K562 (cell line): ENCODE data around the gene CRB2. TPM values are rescaled to one million over a fixed set of nuclear protein-coding genes. Genes with fewer than 3 reads are reported as not detected.

Experiments used
- ATAC-seq: fragments of 200-7000 bp; cut with Tn5 transposase; 3 replicates; pipeline ENCODE4 v1.9.1; 2020; ENCODE audit warnings: moderate library complexity
- BruUV-seq: library from RNA; stranded (reverse); fragments of 400-500 nt; replicated peaks from 2 replicates; lab custom pipeline; 2021; lab: Mats Ljungman, UMichigan
- CTCF ChIA-PET: fragments of 300-600 bp; formaldehyde crosslinking; extraction: SDS; loops from one replicate; lab custom pipeline; 2021; ENCODE audit warnings: low intra/inter-chr PET ratio; lab: Yijun Ruan, JAX
- POLR2A ChIA-PET: fragments of 300-600, 350-650 bp; sonication (Branson Sonifier 250); formaldehyde crosslinking; extraction: SDS; loops from one replicate; lab custom pipeline; 2021; ENCODE audit warnings: antibody characterized with exemption, inconsistent platforms; lab: Yijun Ruan, JAX
- DNase-seq, 4 experiments: peaks; one replicate each; pipeline versions ENCODE4 v3.0.0 to v3.0.0-alpha.2; 2011 to 2018; ENCODE audit warnings: low spot score in 3 of 4, mixed read lengths in 3 of 4; ENCODE audit errors: extremely low read depth in 1 of 4
- FAIRE-seq: peaks from 2 replicates; lab custom pipeline; 2011; peaks lifted over from hg19 to GRCh38; lab: Jason Lieb, UNC
- H2AFZ ChIP-seq: 2 replicates; pipeline ENCODE4 v1.6.0; 2011; ENCODE audit warnings: low read depth, low read length, control low read depth, inconsistent platforms
- H3K27ac ChIP-seq: fragments of 200-600 bp; 3 replicates; pipeline ENCODE4 v1.8.0; 2011; ENCODE audit warnings: low read depth, mild to moderate bottlenecking, control low read depth, inconsistent platforms, low read length, moderate library complexity, mixed read lengths; ENCODE audit errors: extremely low read depth
- H3K27me3 ChIP-seq, 2 experiments: fragments of 300-600 bp in 1 of 2; 2 replicates in 1 of 2; 3 replicates in 1 of 2; pipeline versions ENCODE4 v1.6.0 to v1.8.0; 2011; ENCODE audit warnings: inconsistent platforms in 2 of 2, low read length in 2 of 2, mild to moderate bottlenecking in 1 of 2, mixed read lengths in 1 of 2, moderate library complexity in 1 of 2; ENCODE audit not compliant: control insufficient read depth in 2 of 2, insufficient read depth in 2 of 2
- H3K36me3 ChIP-seq: fragments of 300-600 bp; 3 replicates; pipeline ENCODE4 v1.8.0; 2011; ENCODE audit warnings: mild to moderate bottlenecking, low read length, inconsistent platforms; ENCODE audit not compliant: control insufficient read depth, insufficient read depth
- H3K4me1 ChIP-seq, 2 experiments: fragments of 200-600 bp in 1 of 2; replicated peaks in 1 of 2; 2 replicates in 1 of 2; 3 replicates in 1 of 2; pipeline versions ENCODE4 v1.5.1 to v1.8.0; 2011; ENCODE audit warnings: inconsistent platforms in 2 of 2, low read length in 2 of 2, mild to moderate bottlenecking in 1 of 2, mixed read lengths in 1 of 2, moderate library complexity in 1 of 2; ENCODE audit not compliant: control insufficient read depth in 2 of 2, insufficient read depth in 2 of 2
- H3K4me2 ChIP-seq: 2 replicates; pipeline ENCODE4 v1.6.1; 2011; ENCODE audit warnings: low read length, control low read depth, inconsistent platforms, mixed read lengths; ENCODE audit not compliant: insufficient read depth
- H3K4me3 ChIP-seq: fragments of 200-600 bp; sonication (generic), shearing (Covaris generic); 2 replicates; pipeline ENCODE4 v1.5.1; 2016; ENCODE audit warnings: control low read depth, inconsistent platforms
- H3K79me2 ChIP-seq: fragments of 200-600 bp; 3 replicates; pipeline ENCODE4 v1.8.0; 2011; ENCODE audit warnings: low read length, inconsistent platforms; ENCODE audit not compliant: control insufficient read depth, insufficient read depth
- H3K9ac ChIP-seq, 2 experiments: 2 replicates each; pipeline versions ENCODE4 v1.6.0 to v1.6.1; 2011; ENCODE audit warnings: low read depth in 2 of 2, low read length in 2 of 2, control low read depth in 1 of 2, inconsistent platforms in 1 of 2, mild to moderate bottlenecking in 1 of 2, mixed read lengths in 1 of 2; ENCODE audit not compliant: insufficient read depth in 1 of 2
- H3K9me1 ChIP-seq: one replicate; pipeline ENCODE4 v1.6.0; 2011; ENCODE audit warnings: inconsistent platforms, mild to moderate bottlenecking, low read length, moderate library complexity; ENCODE audit not compliant: control insufficient read depth, insufficient read depth
- H3K9me3 ChIP-seq: replicated peaks from 2 replicates; pipeline ENCODE4 v1.5.1; 2011; ENCODE audit warnings: low read depth, low read length, inconsistent platforms; ENCODE audit not compliant: control insufficient read depth, insufficient read depth
- H4K20me1 ChIP-seq: replicated peaks from 2 replicates; pipeline ENCODE4 v1.6.1; 2011; ENCODE audit warnings: low read length, inconsistent platforms, mixed read lengths; ENCODE audit not compliant: control insufficient read depth, insufficient read depth
- DIDO1 ChIP-seq: fragments of 450-650 bp; IDR thresholded peaks from 2 replicates; pipeline ENCODE4 v1.6.1; 2016; ENCODE audit warnings: low read depth, missing biosample characterization, missing genetic modification characterization
- ESRRB ChIP-seq: fragments of 250-450 bp; sonication (Bioruptor Pico); IDR thresholded peaks from 2 replicates; pipeline ENCODE4 v1.5.0; 2020; ENCODE audit warnings: mild to moderate bottlenecking, moderate library complexity, borderline replicate concordance
- KLF16 ChIP-seq: IDR thresholded peaks from 2 replicates; pipeline ENCODE4 v1.6.1; 2016; ENCODE audit warnings: antibody characterized with exemption
- L3MBTL2 ChIP-seq: fragments of 450-650 bp; IDR thresholded peaks from 2 replicates; pipeline ENCODE4 v1.6.1; 2016; ENCODE audit warnings: mild to moderate bottlenecking, moderate library complexity
- LARP7 ChIP-seq: fragments of 450-650 bp; IDR thresholded peaks from 2 replicates; pipeline ENCODE4 v1.6.1; 2016
- RAD21 ChIP-seq, 2 experiments: fragments of 250-450 bp in 1 of 2; fragments of 450-650 bp in 1 of 2; sonication (Bioruptor Pico) in 1 of 2; formaldehyde crosslinking in 1 of 2; IDR thresholded peaks in 1 of 2; conservative IDR thresholded peaks in 1 of 2; 2 replicates each; pipeline versions ENCODE4 v1.4.0 to v1.8.0; 2020 to 2022; ENCODE audit warnings: mild to moderate bottlenecking in 2 of 2, moderate library complexity in 1 of 2
- SMC3 ChIP-seq: conservative IDR thresholded peaks from 2 replicates; pipeline ENCODE4 v1.6.1; 2011; ENCODE audit warnings: low read depth, low read length, improper control_type of control experiment; ENCODE audit not compliant: insufficient read depth
- ZNF140 ChIP-seq: fragments of 250-450 bp; sonication (Bioruptor Pico); IDR thresholded peaks from 2 replicates; pipeline ENCODE4 v1.8.0; 2021; ENCODE audit warnings: moderate library complexity, mild to moderate bottlenecking, inconsistent platforms
- ZNF431 ChIP-seq: sonication (generic); formaldehyde crosslinking; IDR thresholded peaks from 2 replicates; pipeline ENCODE4 v1.8.0; 2022; ENCODE audit warnings: mild to moderate bottlenecking, missing genetic modification reagents
- WGBS: fragments of 100-300 bp; shearing (Covaris generic); methylation state at CpG from one replicate; pipeline ENCODE4 v1.1.6; 2016; ENCODE audit warnings: low coverage, mixed read lengths; ENCODE audit not compliant: insufficient coverage; ENCODE audit errors: missing lambda C conversion rate; 5-methylcytosine and 5-hydroxymethylcytosine counted together
- in situ Hi-C: fragments of 300-500 bp; cut with MboI; formaldehyde crosslinking; loops from 4 replicates; pipeline ENCODE4 v1.15.0; 2018; ENCODE audit warnings: inconsistent platforms, mixed read lengths
- intact Hi-C: fragments of 100-400 bp; cut with micrococcal nuclease; formaldehyde crosslinking; loops from 2 replicates; pipeline ENCODE4 v1.14.2; 2022
- polyA plus RNA-seq, 8 experiments: library from polyadenylated mRNA; depleted of rRNA in 4 of 8; stranded (reverse) in 5 of 8; unstranded in 3 of 8; fragments of >200 nt; fragmentation: Nextera tagmentation in 2 of 8; fragmentation: Illumina TruSeq in 1 of 8; extraction: Ambion mirVana in 2 of 8; extraction: Trizol in 1 of 8; gene quantifications; 2 replicates each; pipeline versions ENCODE4 v1.2.1 to v1.2.3, GENCODE V29; 2011 to 2014; ENCODE audit warnings: inconsistent platforms in 1 of 8, missing spikeins in 1 of 8
- total RNA-seq, 7 experiments: library from RNA; depleted of rRNA in 6 of 7; stranded (reverse); fragments of >200 nt in 6 of 7; fragmentation: Illumina TruSeq in 2 of 7; extraction: Trizol in 2 of 7; gene quantifications; 2 replicates each; pipeline versions ENCODE4 v1.2.1 to v1.2.3, GENCODE V29; 2011 to 2021; ENCODE audit warnings: low replicate concordance in 1 of 7
- TF ChIP-seq, protein P1 (sequence below), 3 experiments: IDR thresholded peaks in 2 of 3; conservative IDR thresholded peaks in 1 of 3; 2 replicates each; pipeline ENCODE4 v1.5.1; 2011 to 2012; ENCODE audit warnings: low read length in 3 of 3, mild to moderate bottlenecking in 3 of 3, control low read depth in 2 of 3, improper control_type of control experiment in 1 of 3, inconsistent platforms in 1 of 3, low read depth in 1 of 3, mixed read lengths in 1 of 3, moderate library complexity in 1 of 3; ENCODE audit not compliant: insufficient read depth in 2 of 3
- TF ChIP-seq, protein P2 (sequence below): sonication (generic); formaldehyde crosslinking; IDR thresholded peaks from 2 replicates; pipeline ENCODE4 v1.8.0; 2022; ENCODE audit warnings: missing genetic modification reagents, mild to moderate bottlenecking, moderate library complexity, borderline replicate concordance
- TF ChIP-seq, protein P3 (sequence below): fragments of 450-650 bp; formaldehyde crosslinking; IDR thresholded peaks from 2 replicates; pipeline ENCODE4 v1.4.0; 2020; ENCODE audit warnings: mild to moderate bottlenecking, moderate library complexity

CRB2 gene
- total and polyA plus RNA-seq, 9 of the 15 experiments (the other 6 are each of a cell fraction or from before 2014, with no cell fraction given), result 0.13 to 1.2 (median 0.25) TPM; not detected in 2

DNA sequence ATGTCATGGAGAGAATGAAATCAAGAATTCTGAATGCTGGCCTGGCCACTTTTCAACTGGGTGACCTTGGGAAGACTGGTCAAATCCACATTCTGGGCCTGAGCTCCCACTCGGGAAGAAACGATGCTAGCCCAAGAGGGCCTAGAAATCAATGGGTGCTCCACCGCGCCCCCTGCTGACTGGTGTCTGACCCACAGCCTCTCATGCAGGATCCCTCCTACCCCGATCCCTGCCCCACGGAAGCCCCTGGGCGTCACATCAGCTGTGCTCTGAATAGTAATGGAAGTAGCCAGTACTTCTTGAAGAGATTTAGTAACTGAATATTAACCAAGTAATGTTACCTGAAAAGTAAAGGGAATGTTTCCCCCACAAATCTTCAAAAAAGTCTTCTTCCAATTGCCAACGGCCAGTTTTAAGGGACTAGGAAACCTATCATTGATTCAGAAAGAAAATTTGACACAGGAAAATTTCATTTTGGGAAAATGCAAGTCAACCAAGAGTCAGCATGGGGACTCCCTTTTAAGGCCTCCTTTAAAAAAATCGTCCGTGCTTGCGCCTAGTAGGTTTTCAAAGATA lies 43.9 kb downstream of the CRB2 start:
- intact Hi-C loops, result no loop called here
- no peak overlapping the region for H3K4me3 ChIP-seq
- no peaks in the 10 kb centered on the region for H4K20me1 ChIP-seq
- no peak overlapping the region for H3K4me2 ChIP-seq
- 43% methylated on average over 11 of the region's 11 CpGs for WGBS
- BruUV-seq, result no TSS peak
- no peaks in the 10 kb centered on the region for H3K36me3 ChIP-seq
- FAIRE-seq, result peak; percentile 70
- no peaks in the 10 kb centered on the region for H3K9me1 ChIP-seq
- H3K27me3 ChIP-seq, result no peaks in the 10 kb centered on the region
- POLR2A ChIA-PET, result no interaction called here
- H3K4me1 ChIP-seq, result peaks cover 12 to 18% of the 10 kb centered on the region in 2 experiments; a peak in 4 of 5 replicates
- in situ Hi-C loops, result loop anchor here (10.0 kb wide), 1 partner anchor 635 kb away; no protein-coding TSS in a partner anchor
- peak; percentile 84 for ATAC-seq
- H3K27ac ChIP-seq, result no peak overlapping the region
- TF ChIP-seq SMC3 (peak; percentile 47), ZNF431 (CRISPR knock-in tag) (no peak), RAD21 (CRISPR knock-in tag; conservative IDR thresholded peaks at IDR 0.05 in 1 of 2, IDR thresholded peaks at IDR 0.05 in 1 of 2) (peak in 1 of 2 experiments; percentile 35; a peak in 1 of 4 replicates), L3MBTL2 (no peak), DIDO1 (no peak), LARP7 (no peak), ZNF140 (CRISPR knock-in tag) (no peak), ESRRB (CRISPR knock-in tag) (no peak), KLF16 (peak; percentile 29; the same call in 1 of the 2 replicates)
- TF ChIP-seq, protein P1, sequence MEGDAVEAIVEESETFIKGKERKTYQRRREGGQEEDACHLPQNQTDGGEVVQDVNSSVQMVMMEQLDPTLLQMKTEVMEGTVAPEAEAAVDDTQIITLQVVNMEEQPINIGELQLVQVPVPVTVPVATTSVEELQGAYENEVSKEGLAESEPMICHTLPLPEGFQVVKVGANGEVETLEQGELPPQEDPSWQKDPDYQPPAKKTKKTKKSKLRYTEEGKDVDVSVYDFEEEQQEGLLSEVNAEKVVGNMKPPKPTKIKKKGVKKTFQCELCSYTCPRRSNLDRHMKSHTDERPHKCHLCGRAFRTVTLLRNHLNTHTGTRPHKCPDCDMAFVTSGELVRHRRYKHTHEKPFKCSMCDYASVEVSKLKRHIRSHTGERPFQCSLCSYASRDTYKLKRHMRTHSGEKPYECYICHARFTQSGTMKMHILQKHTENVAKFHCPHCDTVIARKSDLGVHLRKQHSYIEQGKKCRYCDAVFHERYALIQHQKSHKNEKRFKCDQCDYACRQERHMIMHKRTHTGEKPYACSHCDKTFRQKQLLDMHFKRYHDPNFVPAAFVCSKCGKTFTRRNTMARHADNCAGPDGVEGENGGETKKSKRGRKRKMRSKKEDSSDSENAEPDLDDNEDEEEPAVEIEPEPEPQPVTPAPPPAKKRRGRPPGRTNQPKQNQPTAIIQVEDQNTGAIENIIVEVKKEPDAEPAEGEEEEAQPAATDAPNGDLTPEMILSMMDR (IDR thresholded peaks at IDR 0.05 in 2 of 3, conservative IDR thresholded peaks at IDR 0.05 in 1 of 3; ENCODE audit: insufficient read depth in 2 of 3, low read depth in 1 of 3, low read length in 3 of 3), result peak; percentile 69 to 87 (median 70)
- TF ChIP-seq, protein P2, sequence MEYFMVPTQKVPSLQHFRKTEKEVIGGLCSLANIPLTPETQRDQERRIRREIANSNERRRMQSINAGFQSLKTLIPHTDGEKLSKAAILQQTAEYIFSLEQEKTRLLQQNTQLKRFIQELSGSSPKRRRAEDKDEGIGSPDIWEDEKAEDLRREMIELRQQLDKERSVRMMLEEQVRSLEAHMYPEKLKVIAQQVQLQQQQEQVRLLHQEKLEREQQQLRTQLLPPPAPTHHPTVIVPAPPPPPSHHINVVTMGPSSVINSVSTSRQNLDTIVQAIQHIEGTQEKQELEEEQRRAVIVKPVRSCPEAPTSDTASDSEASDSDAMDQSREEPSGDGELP (CRISPR knock-in tag), result peak; percentile 54; the same call in 1 of the 2 replicates
- TF ChIP-seq, protein P3, sequence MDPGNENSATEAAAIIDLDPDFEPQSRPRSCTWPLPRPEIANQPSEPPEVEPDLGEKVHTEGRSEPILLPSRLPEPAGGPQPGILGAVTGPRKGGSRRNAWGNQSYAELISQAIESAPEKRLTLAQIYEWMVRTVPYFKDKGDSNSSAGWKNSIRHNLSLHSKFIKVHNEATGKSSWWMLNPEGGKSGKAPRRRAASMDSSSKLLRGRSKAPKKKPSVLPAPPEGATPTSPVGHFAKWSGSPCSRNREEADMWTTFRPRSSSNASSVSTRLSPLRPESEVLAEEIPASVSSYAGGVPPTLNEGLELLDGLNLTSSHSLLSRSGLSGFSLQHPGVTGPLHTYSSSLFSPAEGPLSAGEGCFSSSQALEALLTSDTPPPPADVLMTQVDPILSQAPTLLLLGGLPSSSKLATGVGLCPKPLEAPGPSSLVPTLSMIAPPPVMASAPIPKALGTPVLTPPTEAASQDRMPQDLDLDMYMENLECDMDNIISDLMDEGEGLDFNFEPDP, result no peak
- no peak overlapping the region for H2AFZ ChIP-seq
- peak; percentile 70 to 87 (median 84) for DNase-seq
- no peak overlapping the region for H3K9ac ChIP-seq
- no peaks in the 10 kb centered on the region for H3K9me3 ChIP-seq
- CTCF ChIA-PET, result interaction anchor here (1.2 kb wide), 2 partner anchors 46 to 318 kb away, joined by 3 to 6 read pairs; no protein-coding TSS in a partner anchor
- H3K79me2 ChIP-seq, result no peaks in the 10 kb centered on the region
